Fibroblast of skin of left biceps (primary cell): ENCODE measurements around the gene DCP1B.
A peak's percentile ranks its signal among the peaks of the same experiment; 100 is the strongest.

Experiments used
- DNase-seq, 2 experiments: peaks; one replicate each; pipeline ENCODE4 v3.0.0-alpha.2; 2013; ENCODE audit warnings: low read depth in 2 of 2

Gene DCP1B

DNA sequence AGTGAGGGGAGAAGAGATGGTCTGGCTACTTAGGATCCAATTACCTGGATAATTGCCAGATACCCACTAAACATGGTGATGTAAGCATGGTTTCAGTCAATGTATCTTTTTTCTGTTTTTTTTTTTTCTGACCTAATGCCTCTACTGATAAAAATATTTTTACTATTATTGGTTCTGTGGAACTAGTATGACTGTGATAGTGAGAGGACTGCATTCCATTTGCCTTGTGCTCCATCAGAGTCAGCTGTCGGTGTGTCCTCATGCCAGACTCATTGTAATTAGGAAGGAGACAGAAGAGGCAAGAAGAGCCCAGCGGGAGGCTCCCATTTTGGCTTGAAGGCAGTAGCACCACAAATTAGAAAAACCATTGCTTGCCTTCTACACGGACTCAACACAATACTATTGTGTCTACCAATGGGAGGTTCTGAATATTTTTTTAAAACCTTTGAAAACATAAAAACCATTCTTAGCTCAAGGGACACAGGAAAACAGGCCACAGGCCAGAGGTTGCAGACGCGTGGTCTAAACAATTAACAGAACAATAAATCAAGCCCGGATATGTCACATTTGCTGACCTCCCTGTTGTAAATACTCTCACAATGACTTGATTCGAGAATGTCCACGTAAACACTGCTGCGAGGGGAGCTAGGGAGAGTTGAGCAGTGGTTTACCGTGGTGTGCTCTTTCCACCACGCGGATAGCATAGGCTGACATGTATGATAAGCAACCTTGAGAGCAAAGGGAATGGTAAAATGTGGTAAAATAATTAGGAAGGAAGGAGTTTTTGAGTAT, 13.5 kb upstream of the DCP1B start:
- DNase-seq = no peak

DNA sequence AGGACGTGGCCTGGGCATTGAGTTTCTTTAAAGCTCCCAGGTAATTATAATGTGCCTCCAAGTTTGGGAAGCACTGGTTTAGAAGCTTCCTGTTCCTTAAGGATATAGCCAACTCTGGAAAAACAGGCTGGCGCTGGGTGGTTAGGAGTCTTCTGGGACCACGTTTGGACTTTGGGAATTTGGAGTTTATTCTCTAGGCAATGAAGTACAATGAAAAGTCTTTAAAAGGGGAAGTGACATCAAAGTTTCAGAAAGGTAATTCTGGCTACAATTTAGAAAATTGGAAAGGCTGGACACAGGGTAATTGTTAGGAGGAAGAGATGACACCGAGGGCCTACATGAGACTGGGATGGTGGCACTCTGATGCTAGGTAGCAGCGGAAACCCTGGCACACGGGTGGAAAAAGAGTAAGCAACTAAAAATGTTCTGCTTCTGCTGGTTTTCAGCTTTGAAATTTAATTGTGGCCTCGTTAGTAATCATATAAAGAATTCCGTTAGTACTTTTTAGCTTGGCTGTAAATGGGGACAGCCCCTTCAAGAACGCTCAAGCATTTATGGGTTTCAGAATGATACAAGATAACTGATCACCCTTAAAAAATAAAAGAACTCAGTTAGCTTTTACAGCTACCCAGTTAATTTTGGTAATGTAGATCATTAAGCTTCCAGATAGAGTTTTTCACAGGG, 12.7 kb upstream of the DCP1B start:
- no peak for DNase-seq

DNA sequence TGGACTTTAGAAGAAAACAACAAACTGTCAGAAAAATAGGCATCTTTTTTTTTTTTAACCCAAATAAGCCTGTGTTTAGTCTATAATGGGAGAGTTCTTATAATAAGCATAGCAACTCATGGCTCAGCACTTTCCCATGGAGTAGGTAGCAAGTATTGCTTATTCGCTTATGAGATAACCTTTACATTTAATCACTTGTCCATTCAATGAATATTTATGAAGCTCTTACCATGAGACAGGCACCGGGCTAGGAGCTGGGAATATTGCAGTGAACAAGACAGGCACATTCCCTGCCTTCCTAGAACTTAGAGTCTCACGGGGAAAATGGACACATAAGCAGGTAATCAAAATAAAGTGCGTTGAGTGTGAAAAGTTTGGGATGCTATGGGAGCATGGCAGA, 10.0 kb upstream of the DCP1B start:
- DNase-seq = no peak

DNA sequence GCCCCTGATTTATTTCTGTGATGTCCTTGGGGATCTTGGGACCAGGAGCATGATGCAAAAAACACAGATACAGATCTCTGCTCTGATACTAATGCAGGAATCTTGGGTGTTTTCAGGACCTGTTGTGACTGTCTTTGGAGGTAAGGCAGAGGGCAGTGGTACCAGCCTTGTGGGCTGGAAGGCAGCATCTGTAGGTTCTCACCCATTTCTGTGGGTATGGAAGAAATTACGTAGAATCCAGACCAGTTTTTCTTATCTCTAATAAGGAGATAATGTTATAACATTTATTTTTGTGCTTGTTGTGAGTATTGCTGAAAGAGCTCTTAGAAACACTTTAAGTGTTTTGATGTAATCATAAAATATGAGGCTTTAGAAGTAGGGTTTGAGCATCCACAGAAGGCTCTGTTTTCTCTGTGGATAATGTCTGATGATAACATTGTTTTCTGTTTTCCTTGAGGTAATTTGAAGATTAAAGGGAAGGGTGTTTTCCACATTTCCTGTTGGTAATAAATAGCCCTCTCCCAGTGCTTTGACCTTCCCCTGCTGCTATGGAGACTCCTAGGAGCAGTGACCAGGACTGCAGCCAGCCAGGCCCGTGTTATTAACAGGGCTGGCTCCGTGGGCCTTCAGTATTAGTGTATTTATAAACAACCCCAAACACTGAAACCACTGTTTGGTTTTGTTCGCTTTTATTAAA, 9.4 kb upstream of the DCP1B start:
- DNase-seq = no peak

DNA sequence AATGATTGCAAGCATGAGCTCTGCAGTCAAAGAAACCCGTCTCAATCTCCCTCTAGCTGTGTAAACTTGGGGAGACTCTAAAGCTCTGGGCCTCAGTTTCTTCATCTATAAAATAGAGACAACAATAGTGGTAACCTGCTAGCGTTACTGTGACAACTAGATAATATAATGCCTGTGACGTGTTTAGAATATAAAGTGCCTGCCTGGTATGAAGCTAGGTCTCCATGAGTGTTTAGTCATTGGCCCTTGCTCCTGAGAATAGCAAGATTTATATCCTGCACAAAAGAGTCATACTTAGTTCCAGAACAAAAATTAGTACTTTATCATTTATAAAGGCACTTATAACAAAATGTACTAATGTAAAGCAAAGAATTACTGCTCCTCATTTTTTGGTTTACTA, 8.8 kb upstream of the DCP1B start:
- no peak for DNase-seq

DNA sequence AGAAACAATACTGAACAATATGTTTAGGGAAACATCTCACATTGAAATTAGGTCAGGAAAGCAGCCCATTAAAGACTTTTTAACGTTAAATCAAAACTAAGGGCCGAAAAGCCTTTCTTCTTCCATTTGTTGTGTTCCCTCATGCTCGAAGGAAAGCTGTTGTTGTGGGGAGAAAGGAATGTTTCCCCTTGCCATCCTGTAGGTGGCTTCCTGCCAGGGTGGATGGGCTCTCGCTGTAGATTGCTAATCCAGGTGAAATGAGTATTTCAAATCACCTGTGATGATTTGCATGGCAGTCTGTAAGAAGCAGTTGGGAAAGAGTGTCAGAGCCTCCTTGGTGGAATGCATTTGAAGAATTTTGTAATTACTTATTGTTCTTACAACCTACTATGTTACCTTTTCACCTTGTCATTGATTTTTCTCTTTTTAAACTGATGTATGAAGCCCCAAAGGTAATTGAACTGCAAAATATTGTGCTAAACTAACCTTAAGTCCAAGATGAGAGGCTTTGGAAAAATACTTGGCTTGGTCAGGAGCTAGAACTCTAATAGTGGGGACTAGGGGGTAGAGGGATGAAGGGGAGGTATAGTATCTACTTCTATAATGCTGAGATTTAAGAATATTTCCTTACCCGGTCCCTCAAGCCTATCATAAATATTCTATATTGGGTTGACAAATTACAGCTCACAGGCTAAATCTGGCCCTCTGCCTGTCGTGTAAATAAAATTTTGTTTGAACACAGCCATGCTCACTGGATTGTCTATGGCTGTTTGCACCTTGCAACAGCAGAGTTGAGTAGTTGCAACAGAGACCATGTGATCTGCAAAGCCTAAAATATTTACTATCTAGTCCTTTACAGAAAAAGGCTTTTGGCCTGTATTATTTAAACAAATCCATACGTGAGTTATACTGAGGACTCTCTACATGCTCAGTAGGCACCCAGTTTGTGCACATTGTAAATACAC, 7.7 kb upstream of the DCP1B start:
- DNase-seq = no peak

DNA sequence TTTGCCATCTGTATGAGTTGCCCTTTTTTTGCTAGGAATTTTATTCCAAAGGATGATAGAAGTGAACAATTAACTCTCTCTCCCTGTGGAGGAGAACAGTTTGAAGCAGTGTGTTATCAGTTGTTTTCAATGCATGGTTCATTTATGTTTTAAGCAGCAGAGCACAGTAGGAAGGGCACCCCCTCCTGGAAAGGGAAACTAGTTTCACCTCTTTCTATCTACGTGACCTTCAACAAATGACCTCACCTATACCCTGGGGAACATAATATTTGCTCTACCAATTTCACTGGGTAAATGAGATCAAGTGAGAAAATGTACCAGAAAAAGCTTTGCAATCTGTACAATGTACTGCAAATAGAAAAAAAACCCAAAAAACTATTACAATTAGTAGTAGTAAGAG, 5.4 kb upstream of the DCP1B start:
- no peak for DNase-seq

DNA sequence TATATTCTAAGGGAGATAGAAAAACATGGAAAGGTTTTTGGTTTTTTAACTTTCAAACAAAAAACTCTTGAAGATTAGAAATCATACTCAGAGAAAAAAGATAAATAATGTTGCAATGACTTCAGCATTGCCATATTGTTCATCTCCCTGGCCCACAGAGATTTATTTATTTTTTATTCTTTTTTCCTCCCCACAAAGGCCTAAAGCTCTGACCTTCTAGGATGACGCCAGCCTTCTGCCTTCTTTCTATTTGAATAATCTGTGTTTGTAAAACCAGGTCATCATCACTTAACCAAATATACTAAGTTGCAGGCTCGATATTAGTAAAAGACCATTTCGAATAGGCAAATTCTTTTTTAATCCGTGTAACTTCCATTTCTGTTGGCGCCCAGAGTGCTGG, 4.4 kb upstream of the DCP1B start:
- DNase-seq = no peak

DNA sequence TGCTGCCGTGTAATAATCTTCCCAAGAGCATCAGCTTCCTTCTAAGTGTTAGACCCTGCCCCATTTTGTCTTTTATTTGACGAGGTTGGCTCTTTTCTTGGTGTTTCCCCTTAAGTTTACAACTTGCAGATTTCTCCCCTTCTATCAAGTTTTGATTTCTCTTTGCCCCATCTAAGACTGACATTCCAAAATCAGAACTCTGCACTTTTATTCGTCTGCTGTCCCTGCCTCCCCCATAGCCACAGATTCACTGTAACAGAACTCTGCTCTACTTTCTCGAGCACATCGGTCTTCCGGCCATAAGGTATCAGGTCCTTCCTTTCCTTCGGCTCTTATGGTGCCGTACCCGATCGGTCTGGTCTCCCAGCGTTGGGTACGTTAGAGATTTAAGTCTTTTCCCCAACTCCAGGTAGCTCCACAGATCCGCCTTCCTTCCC, 563 bp downstream of the DCP1B start:
- DNase-seq = no peak

DNA sequence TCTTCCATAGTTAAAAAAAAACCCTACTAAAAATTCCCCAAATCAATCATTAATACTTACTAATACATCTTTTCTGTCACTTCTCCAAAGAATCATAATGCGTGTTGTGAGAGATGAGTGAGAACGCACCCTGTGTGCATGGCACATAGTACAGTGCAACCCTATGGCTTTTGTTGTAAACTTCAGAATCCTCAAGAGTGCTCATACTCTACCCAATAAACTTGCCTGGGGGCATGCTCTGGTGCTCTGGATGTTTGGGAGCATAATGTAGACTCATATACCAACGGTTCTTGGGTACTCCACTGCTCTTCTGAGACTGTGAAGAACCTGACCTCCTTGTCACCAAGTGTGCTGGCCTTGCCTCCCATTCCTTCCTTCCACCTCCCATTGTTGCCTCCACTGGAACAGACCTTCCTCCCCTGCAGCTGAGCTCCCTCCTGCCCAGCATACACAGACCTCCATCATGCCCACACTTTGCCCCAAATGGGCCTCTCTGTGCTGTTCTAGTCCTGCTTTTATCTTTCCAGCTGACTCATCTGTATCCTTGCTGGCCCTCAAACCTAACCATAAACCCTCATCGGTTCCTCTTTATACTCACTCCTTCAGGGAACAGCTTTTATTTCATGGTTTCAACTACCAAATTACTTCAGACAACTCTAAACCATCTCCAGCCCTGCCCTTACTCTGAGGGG, 8.9 kb downstream of the DCP1B start:
- no peak for DNase-seq

DNA sequence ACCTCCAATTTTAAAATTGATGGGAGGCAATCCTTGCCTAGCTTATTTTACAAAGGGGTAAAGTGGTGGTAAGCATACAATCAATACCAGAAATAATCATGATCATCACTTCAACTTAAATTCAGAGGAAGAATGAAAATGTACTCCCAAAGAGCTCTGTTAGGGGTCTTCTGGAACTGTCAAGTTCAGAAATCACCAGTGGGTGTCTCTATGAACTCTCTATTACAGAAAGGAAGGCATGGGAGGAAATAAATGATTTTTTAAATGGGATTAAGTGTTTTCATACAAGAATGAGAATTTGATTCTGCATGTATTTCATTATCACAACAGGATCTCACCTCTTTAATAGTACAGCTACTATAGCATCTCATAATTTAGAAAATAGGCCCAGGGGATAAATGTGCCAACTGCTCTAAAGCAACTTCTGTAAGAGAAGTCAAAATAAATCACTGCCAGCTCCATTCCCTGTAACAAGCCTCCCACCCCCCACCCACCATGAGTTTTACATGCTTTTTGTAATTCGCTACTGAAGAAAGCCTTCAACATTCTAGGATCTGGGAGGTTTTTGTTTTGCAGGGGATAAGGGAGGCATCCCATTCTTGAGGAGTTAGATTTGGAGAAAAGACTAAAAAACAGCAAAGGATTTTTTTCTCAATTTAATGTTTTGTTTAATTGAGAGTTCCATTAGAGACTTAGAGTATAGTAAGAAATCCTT, 9.7 kb downstream of the DCP1B start:
- DNase-seq = no peak

DNA sequence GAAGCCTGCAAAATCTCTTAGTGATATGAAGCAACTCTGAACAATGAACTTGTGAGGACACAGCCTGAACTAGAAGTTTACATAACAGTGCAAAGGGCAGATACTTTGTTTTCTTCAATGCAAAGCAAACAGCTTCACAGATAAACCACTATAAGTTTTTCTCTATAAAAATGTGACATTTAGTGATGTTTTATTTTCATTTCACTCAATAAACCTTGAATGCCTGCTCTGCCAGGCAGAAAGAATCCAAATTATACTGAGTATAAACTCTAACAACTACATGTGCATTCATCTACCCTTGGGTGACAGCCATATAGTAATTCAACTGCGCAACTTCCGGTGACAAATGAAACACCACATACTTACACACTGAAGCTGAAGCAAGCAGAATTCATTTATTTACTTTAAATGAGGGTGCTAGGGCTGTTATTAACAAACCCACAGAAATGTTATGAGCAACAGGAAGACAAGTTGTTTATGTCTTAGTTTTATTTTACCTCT, 10.3 kb downstream of the DCP1B start:
- no peak for DNase-seq

DNA sequence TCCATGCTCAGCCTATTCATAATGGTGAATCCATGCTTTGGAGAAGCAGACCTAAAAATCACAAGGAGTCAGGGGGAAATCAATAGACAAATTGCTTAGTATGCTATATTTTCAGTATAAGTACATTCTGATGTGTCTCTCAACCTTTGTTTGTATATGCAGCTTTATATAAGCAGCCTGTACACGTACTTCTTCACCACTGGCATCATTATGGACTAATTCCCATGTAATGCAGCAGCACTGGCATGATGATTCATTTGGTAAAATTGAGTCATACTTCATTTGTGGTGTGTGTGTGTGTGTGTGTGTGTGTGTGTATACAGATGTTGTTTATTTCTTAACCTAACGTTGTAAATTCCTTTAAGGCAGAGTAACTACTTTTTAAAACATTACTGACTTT, 10.9 kb downstream of the DCP1B start:
- peak in 1 of 2 experiments; percentile 56 for DNase-seq

DNA sequence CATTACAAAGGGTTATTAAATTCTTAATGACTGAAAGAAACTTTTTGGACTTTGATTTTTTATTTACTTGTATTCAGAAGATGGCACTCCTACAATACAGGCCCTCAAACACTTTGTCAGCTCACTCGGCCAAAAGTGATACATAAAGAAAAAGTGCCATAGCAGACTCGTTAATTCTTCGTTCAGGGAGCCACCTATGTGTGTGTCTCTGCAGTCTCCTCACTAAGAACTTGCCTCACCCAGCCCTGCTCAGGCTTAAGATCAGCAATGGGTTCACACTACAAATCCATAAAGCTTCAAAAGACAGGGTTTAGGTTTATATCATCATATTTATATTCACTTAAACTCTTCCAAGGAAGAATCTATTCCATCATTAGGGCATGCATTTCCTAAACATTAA, 11.5 kb downstream of the DCP1B start:
- DNase-seq = no peak

DNA sequence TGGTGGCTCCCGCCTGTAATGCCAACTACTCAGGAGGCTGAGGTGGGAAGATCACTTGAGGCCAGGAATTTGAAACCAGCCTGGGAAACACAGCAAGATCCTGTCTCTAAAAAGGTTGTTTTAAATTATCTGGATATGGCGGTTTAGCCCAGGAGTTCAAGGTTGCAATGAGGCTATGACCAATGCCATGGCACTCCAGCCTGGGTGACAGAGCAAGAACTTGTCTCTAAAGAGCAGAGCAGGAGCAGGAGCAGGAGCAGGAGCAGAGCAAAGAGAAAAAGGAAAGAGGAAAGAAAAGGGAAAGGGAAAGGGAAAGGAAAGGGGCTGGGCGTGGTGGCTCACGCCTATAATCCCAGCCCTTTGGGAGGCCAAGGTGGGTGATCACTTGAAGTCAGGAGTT, 15.1 kb downstream of the DCP1B start:
- no peak for DNase-seq

DNA sequence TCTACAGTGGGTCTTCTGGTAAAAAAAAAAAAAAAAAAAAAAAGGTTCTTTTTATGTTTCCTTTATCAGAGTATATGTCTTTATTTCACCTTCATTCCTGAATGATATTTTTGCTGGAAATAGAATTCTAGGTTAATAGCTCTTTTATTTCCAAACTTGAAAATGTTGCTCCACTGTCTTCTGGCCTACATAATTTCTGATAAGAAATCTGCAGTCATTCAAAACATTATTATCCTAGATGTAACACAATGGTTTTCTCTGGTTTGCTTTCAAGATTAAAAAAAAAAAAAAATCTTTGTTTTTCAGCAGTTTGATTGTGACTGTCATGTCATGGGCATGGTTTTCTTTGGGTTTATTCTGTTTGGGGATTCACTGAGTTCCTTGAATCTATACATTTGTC, 19.5 kb downstream of the DCP1B start:
- no peak for DNase-seq

DNA sequence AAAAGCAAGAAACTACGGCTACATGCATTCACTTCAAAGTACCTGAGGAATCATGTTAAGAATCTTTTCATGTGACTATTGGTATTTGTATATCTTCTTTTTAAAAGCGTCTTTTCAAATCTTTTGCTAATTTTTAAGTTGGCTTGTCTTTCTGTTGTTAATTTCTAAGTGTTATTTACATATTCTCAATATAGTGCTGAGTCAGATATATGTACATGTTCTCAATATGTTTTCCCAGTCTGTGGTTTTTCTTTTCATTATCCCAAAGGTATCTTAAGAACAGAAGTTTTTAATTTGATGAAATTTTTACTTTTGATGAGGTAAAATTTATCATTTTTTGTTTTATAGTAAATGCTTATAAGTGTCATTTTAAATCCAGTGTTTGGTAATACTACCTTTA, 24.0 kb downstream of the DCP1B start:
- no peak for DNase-seq

DNA sequence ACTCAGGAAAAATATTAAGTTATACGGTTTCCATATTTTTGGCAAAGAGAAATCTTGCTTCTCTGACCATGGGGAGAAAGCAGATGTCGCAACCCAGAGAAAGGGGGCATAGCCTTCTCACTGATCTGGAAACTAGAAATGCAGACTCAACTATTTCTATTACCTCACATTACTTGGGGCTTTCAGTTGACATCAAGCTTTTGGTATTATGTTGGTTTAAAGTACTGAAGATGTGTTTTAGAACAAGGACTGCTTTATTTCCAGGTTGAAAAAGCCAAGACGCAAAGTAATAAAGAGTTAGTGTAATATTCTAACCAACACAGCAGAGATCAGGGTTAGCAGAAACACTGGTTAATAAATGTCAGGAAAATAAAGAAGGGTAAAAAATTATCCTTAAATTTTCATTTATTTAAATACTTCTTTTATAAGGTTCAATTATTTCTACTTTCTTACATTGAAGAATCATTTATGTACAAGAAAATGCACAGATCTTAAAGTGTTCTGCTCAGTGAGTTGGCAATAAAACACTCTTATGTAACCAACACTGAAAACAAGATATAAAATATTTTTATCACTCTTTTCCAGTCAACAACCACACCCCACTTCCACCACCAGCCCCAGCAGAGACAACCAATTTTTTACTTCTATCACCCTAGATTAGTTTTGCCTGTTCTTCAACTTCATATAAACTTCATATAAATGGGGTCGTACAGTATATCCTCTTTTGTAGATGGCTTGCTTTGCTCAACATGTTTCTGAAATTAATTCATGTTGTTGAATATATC, 26.0 kb downstream of the DCP1B start:
- DNase-seq = no peak

DNA sequence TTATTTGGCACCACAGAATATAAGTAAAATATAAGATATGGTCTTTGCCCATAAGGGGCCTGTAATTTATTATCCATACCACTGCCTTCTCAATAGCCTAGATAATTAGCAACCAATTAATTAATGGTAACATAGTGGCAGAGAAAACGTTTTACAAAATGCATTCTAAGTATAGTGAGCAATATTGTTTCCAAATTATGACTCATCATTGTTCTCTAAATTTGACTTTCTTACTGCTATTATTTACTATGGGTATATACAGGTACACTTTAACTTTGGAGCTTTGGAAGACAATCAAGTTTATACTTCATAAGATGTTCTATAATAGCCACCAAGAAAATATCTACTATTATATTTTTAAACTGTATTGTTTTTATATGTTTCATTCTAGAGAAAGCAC, 26.7 kb downstream of the DCP1B start:
- no peak for DNase-seq
